K562 (cell line): ENCODE measurements around the gene SIGLEC6. TPM values are rescaled to one million over a fixed set of nuclear protein-coding genes. Genes with fewer than 3 reads are reported as not detected.

Experiments
- ATF1 ChIP-seq, 2 experiments: fragments of 450-650 bp in 1 of 2; IDR thresholded peaks; 2 replicates each; pipeline ENCODE4 v1.6.1; 2016; ENCODE audit warnings: missing compliant biosample characterization in 1 of 2, missing genetic modification characterization in 1 of 2
- GTF3C2 ChIP-seq: IDR thresholded peaks from 3 replicates; pipeline ENCODE4 v1.6.1; 2011; ENCODE audit warnings: borderline replicate concordance, mild to moderate bottlenecking, moderate library complexity; ENCODE audit not compliant: insufficient read length; ENCODE audit errors: extremely low read depth
- SUPT5H ChIP-seq: fragments of 450-650 bp; IDR thresholded peaks from 2 replicates; pipeline ENCODE4 v1.6.1; 2016
- THRAP3 ChIP-seq: fragments of 450-650 bp; IDR thresholded peaks from 2 replicates; pipeline ENCODE4 v1.6.1; 2016; ENCODE audit warnings: mild to moderate bottlenecking, inconsistent platforms, borderline replicate concordance
- UBTF ChIP-seq, 2 experiments: IDR thresholded peaks; 2 replicates each; pipeline ENCODE4 v1.6.1; 2012; ENCODE audit warnings: improper control_type of control experiment in 2 of 2, low read depth in 2 of 2, low read length in 2 of 2, borderline replicate concordance in 1 of 2
- ZNF431 ChIP-seq: sonication (generic); formaldehyde crosslinking; IDR thresholded peaks from 2 replicates; pipeline ENCODE4 v1.8.0; 2022; ENCODE audit warnings: mild to moderate bottlenecking, missing genetic modification reagents
- polyA plus RNA-seq, 8 experiments: library from polyadenylated mRNA; depleted of rRNA in 4 of 8; stranded (reverse) in 5 of 8; unstranded in 3 of 8; fragments of >200 nt; fragmentation: Nextera tagmentation in 2 of 8; fragmentation: Illumina TruSeq in 1 of 8; extraction: Ambion mirVana in 2 of 8; extraction: Trizol in 1 of 8; gene quantifications; 2 replicates each; pipeline versions ENCODE4 v1.2.1 to v1.2.3, GENCODE V29; 2011 to 2014; ENCODE audit warnings: inconsistent platforms in 1 of 8, missing spikeins in 1 of 8
- total RNA-seq, 7 experiments: library from RNA; depleted of rRNA in 6 of 7; stranded (reverse); fragments of >200 nt in 6 of 7; fragmentation: Illumina TruSeq in 2 of 7; extraction: Trizol in 2 of 7; gene quantifications; 2 replicates each; pipeline versions ENCODE4 v1.2.1 to v1.2.3, GENCODE V29; 2011 to 2021; ENCODE audit warnings: low replicate concordance in 1 of 7
- TF ChIP-seq, protein P1 (sequence below): fragments of 450-650 bp; IDR thresholded peaks from 2 replicates; pipeline ENCODE4 v1.6.1; 2017; ENCODE audit warnings: antibody characterized with exemption, mild to moderate bottlenecking

The SIGLEC6 gene
- total and polyA plus RNA-seq, 9 of the 15 experiments (the other 6 are each of a cell fraction or from before 2014, with no cell fraction given): 0.03 to 17.5 (median 0.71) TPM

DNA sequence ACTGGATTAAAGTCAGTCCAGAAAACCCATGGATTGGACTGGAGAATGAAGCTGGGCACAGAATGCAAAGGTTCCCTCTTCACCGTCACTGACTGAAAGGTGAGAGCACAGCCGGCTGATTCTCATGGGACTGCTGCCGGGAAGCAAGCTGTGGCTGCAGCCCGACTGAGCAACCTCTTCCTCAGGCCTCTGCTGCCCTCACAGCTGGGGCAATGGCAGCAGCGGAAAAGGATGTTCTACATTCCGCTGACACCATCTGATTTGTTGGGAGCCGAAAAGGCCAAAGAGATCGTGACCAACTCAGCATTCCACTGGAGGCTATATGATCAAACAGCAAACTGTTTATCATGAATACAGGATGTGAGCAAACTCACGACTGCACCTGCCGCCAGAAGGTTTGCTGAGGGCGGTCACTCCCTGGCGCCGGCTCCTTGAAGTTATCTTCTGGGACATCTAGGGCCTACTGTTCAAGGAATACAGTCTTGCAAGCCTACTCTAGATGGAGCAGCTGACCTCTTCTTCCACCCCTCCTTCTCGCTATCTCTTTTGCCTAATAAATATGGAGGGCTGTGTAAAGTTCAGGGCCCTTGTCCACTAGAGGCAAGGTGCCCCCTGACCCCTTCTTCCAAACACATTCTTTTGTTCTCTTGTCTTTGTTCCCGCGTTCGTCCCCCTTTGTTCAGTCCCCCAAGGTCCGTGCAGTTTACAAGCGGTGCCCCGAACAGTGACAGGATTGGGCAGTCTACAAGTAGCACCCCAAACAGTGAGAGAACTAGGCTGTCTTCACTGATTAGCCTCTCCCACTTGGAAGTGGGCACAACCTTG, 19.6 kb upstream of the SIGLEC6 start (continued):
- TF ChIP-seq UBTF (IDR thresholded peaks at IDR 0.05; ENCODE audit: borderline replicate concordance in 1 of 2, low read depth in 2 of 2, low read length in 2 of 2) (peak; percentile 48 to 80; a peak in 2 of 4 replicates), ZNF431 (CRISPR knock-in tag) (no peak), GTF3C2 (no peak), SUPT5H (peak; percentile 37), ATF1 (CRISPR knock-in tag; IDR thresholded peaks at IDR 0.05) (no peak), ATF1 (tag; IDR thresholded peaks at IDR 0.05) (0 out of 2 replicates have a peak, but pooled peaks have one; percentile 14), THRAP3 (0 out of 2 replicates have a peak, but pooled peaks have one; percentile 74)
- TF ChIP-seq, protein P1, sequence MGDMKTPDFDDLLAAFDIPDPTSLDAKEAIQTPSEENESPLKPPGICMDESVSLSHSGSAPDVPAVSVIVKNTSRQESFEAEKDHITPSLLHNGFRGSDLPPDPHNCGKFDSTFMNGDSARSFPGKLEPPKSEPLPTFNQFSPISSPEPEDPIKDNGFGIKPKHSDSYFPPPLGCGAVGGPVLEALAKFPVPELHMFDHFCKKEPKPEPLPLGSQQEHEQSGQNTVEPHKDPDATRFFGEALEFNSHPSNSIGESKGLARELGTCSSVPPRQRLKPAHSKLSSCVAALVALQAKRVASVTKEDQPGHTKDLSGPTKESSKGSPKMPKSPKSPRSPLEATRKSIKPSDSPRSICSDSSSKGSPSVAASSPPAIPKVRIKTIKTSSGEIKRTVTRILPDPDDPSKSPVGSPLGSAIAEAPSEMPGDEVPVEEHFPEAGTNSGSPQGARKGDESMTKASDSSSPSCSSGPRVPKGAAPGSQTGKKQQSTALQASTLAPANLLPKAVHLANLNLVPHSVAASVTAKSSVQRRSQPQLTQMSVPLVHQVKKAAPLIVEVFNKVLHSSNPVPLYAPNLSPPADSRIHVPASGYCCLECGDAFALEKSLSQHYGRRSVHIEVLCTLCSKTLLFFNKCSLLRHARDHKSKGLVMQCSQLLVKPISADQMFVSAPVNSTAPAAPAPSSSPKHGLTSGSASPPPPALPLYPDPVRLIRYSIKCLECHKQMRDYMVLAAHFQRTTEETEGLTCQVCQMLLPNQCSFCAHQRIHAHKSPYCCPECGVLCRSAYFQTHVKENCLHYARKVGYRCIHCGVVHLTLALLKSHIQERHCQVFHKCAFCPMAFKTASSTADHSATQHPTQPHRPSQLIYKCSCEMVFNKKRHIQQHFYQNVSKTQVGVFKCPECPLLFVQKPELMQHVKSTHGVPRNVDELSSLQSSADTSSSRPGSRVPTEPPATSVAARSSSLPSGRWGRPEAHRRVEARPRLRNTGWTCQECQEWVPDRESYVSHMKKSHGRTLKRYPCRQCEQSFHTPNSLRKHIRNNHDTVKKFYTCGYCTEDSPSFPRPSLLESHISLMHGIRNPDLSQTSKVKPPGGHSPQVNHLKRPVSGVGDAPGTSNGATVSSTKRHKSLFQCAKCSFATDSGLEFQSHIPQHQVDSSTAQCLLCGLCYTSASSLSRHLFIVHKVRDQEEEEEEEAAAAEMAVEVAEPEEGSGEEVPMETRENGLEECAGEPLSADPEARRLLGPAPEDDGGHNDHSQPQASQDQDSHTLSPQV: peak; percentile 58; the same call in 1 of the 2 replicates
- TF ChIP-seq, all 486 proteins: peak for 72
